Activated T-cell treated with anti-CD3 and anti-CD28 coated beads, Interleukin-2, amount 50 U/mL, for 48 hours (primary cell): ENCODE results near the gene TEAD1.

ENCODE experiments used
- DNase-seq, 2 experiments: peaks; one replicate each; pipeline ENCODE4 v3.0.0-alpha.2; 2020

Gene TEAD1

GRCh38 chr11:12769834-12770345 is 95.7 kb downstream of the TEAD1 start:
- no peak for DNase-seq

- no peak for DNase-seq
These were observed 96.2 kb downstream of the TEAD1 start for GRCh38 chr11:12770435-12770834.

GRCh38 chr11:12770966-12771597 is 96.9 kb downstream of the TEAD1 start:
- DNase-seq: no peak

GRCh38 chr11:12771875-12772274 is 97.7 kb downstream of the TEAD1 start:
- no peak for DNase-seq

- DNase-seq: no peak
These were observed 98.1 kb downstream of the TEAD1 start for GRCh38 chr11:12772324-12772723.

GRCh38 chr11:12773591-12773990 is 99.4 kb downstream of the TEAD1 start:
- DNase-seq: no peak

- no peak for DNase-seq
These were observed 101.7 kb downstream of the TEAD1 start for GRCh38 chr11:12775955-12776354.

GRCh38 chr11:12777208-12777874 is 103.1 kb downstream of the TEAD1 start:
- DNase-seq: no peak

GRCh38 chr11:12778240-12778905 is 104.2 kb downstream of the TEAD1 start:
- no peak for DNase-seq

- no peak for DNase-seq
These were observed 109.5 kb downstream of the TEAD1 start for GRCh38 chr11:12783765-12784164.

- DNase-seq: no peak
These were observed 110.2 kb downstream of the TEAD1 start for GRCh38 chr11:12784445-12784844.

GRCh38 chr11:12784987-12785386 is 110.8 kb downstream of the TEAD1 start:
- no peak for DNase-seq

- no peak for DNase-seq
These were observed 111.7 kb downstream of the TEAD1 start for GRCh38 chr11:12785901-12786300.

GRCh38 chr11:12786450-12786849 is 112.2 kb downstream of the TEAD1 start:
- DNase-seq: no peak

GRCh38 chr11:12786891-12787290 is 112.7 kb downstream of the TEAD1 start:
- no peak for DNase-seq

GRCh38 chr11:12787847-12788246 is 113.6 kb downstream of the TEAD1 start:
- DNase-seq: no peak

- no peak for DNase-seq
These were observed 114.8 kb downstream of the TEAD1 start for GRCh38 chr11:12789054-12789453.

GRCh38 chr11:12789596-12790215 is 115.5 kb downstream of the TEAD1 start:
- DNase-seq: no peak

- no peak for DNase-seq
These were observed 116.8 kb downstream of the TEAD1 start for GRCh38 chr11:12790861-12791616.

- no peak for DNase-seq
These were observed 117.8 kb downstream of the TEAD1 start for GRCh38 chr11:12792018-12792417.

- DNase-seq: no peak
These were observed 118.4 kb downstream of the TEAD1 start for GRCh38 chr11:12792590-12792989.

- no peak for DNase-seq
These were observed 118.8 kb downstream of the TEAD1 start for GRCh38 chr11:12793065-12793464.

- DNase-seq: no peak
These were observed 119.3 kb downstream of the TEAD1 start for GRCh38 chr11:12793506-12793905.
